H9 (cell line): ENCODE results near the gene RNU5B-1. TPM values are rescaled to one million over a fixed set of nuclear protein-coding genes. Genes with fewer than 3 reads are reported as not detected.

Experiments
- DNase-seq: peaks from one replicate; pipeline ENCODE4 v3.0.0-alpha.2; 2017
- H2AFZ ChIP-seq: one replicate; pipeline ENCODE4 v1.6.1; 2013; ENCODE audit warnings: mild to moderate bottlenecking, low read length, control low read depth, moderate library complexity
- H2AK5ac ChIP-seq: 2 replicates; pipeline ENCODE4 v1.6.1; 2013; ENCODE audit warnings: low read length, control low read depth, mixed read lengths; ENCODE audit not compliant: insufficient read length
- H2BK120ac ChIP-seq: one replicate; pipeline ENCODE4 v1.6.1; 2013; ENCODE audit warnings: low read depth, mild to moderate bottlenecking, low read length, control low read depth, inconsistent platforms; ENCODE audit not compliant: poor library complexity, severe bottlenecking
- H2BK12ac ChIP-seq: 2 replicates; pipeline ENCODE4 v1.6.1; 2013; ENCODE audit warnings: low read length, control low read depth, mixed read lengths, low read depth; ENCODE audit not compliant: insufficient read length
- H2BK15ac ChIP-seq: 2 replicates; pipeline ENCODE4 v1.6.1; 2013; ENCODE audit warnings: low read depth, low read length, control low read depth
- H2BK20ac ChIP-seq: one replicate; pipeline ENCODE4 v1.6.1; 2013; ENCODE audit warnings: low read depth, mild to moderate bottlenecking, low read length, control low read depth, inconsistent platforms; ENCODE audit not compliant: poor library complexity, severe bottlenecking
- H2BK5ac ChIP-seq: 2 replicates; pipeline ENCODE4 v1.6.1; 2013; ENCODE audit warnings: low read length, control low read depth, mixed read lengths; ENCODE audit not compliant: insufficient read length
- H3K14ac ChIP-seq: 2 replicates; pipeline ENCODE4 v1.6.1; 2013; ENCODE audit warnings: low read length, control low read depth; ENCODE audit not compliant: insufficient read depth
- H3K18ac ChIP-seq: 2 replicates; pipeline ENCODE4 v1.6.1; 2013; ENCODE audit warnings: low read depth, mild to moderate bottlenecking, mixed read lengths, low read length, control low read depth; ENCODE audit not compliant: insufficient read length
- H3K23ac ChIP-seq: 2 replicates; pipeline ENCODE4 v1.6.1; 2013; ENCODE audit warnings: low read length, control low read depth, mixed read lengths, low read depth; ENCODE audit not compliant: insufficient read length
- H3K23me2 ChIP-seq: 2 replicates; pipeline ENCODE4 v1.6.1; 2013; ENCODE audit warnings: low read depth, mild to moderate bottlenecking, mixed read lengths, low read length, control low read depth; ENCODE audit not compliant: insufficient read length, poor library complexity, severe bottlenecking
- H3K27ac ChIP-seq: 2 replicates; pipeline ENCODE4 v1.5.1; 2013; ENCODE audit warnings: low read length, control low read depth, mixed read lengths, low read depth; ENCODE audit not compliant: insufficient read length
- H3K27me3 ChIP-seq: 2 replicates; pipeline ENCODE4 v1.6.1; 2013; ENCODE audit warnings: low read length, control low read depth, inconsistent platforms; ENCODE audit not compliant: insufficient read depth
- H3K4ac ChIP-seq: 2 replicates; pipeline ENCODE4 v1.6.1; 2013; ENCODE audit warnings: low read depth, mild to moderate bottlenecking, control low read depth, inconsistent platforms, low read length, moderate library complexity
- H3K4me1 ChIP-seq: 2 replicates; pipeline ENCODE4 v1.6.1; 2013; ENCODE audit warnings: low read length, control low read depth, inconsistent platforms; ENCODE audit not compliant: insufficient read depth
- H3K4me2 ChIP-seq: 2 replicates; pipeline ENCODE4 v1.6.1; 2013; ENCODE audit warnings: low read length, control low read depth, mixed read lengths; ENCODE audit not compliant: insufficient read length, insufficient read depth
- H3K56ac ChIP-seq: 2 replicates; pipeline ENCODE4 v1.6.1; 2013; ENCODE audit warnings: low read depth, mild to moderate bottlenecking, mixed read lengths, low read length, control low read depth; ENCODE audit not compliant: insufficient read length
- H3K79me1 ChIP-seq: 2 replicates; pipeline ENCODE4 v1.6.1; 2013; ENCODE audit warnings: low read depth, mild to moderate bottlenecking, moderate library complexity, low read length, control low read depth, inconsistent platforms; ENCODE audit not compliant: insufficient read depth, poor library complexity, severe bottlenecking
- H3K79me2 ChIP-seq: 2 replicates; pipeline ENCODE4 v1.6.1; 2013; ENCODE audit warnings: low read length, control low read depth, inconsistent platforms; ENCODE audit not compliant: insufficient read depth
- H3K9ac ChIP-seq: 2 replicates; pipeline ENCODE4 v1.6.1; 2013; ENCODE audit warnings: low read length, control low read depth, mixed read lengths; ENCODE audit not compliant: insufficient read length; ENCODE audit errors: extremely low read depth
- H3K9me3 ChIP-seq: one replicate; pipeline ENCODE4 v1.6.1; 2013; ENCODE audit warnings: low read depth, low read length, inconsistent platforms; ENCODE audit not compliant: control insufficient read depth
- H3T11ph ChIP-seq: one replicate; pipeline ENCODE4 v1.6.1; 2013; ENCODE audit warnings: mild to moderate bottlenecking, low read length, control low read depth, inconsistent platforms
- H4K20me1 ChIP-seq: one replicate; pipeline ENCODE4 v1.6.1; 2013; ENCODE audit not compliant: control insufficient read depth, insufficient read length, insufficient read depth
- H4K5ac ChIP-seq: 2 replicates; pipeline ENCODE4 v1.6.1; 2013; ENCODE audit warnings: low read depth, mild to moderate bottlenecking, mixed read lengths, low read length, control low read depth; ENCODE audit not compliant: insufficient read length
- H4K8ac ChIP-seq: replicated peaks from 2 replicates; pipeline ENCODE4 v1.6.1; 2013; ENCODE audit warnings: low read length, control low read depth, mixed read lengths, low read depth; ENCODE audit not compliant: insufficient read length
- H4K91ac ChIP-seq: 2 replicates; pipeline ENCODE4 v1.6.1; 2013; ENCODE audit warnings: low read depth, mild to moderate bottlenecking, moderate library complexity, mixed read lengths, low read length, control low read depth; ENCODE audit not compliant: insufficient read length
- H3K27ac Mint-ChIP-seq, 3 experiments: 2 replicates in 2 of 3; 3 replicates in 1 of 3; pipeline ENCODE4 v1.8.0; 2020 to 2021; ENCODE audit warnings: mixed read lengths in 3 of 3, mild to moderate bottlenecking in 1 of 3, moderate library complexity in 1 of 3
- H3K27me3 Mint-ChIP-seq: 2 replicates; pipeline ENCODE4 v1.8.0; 2021; ENCODE audit warnings: low read depth, mild to moderate bottlenecking, moderate library complexity, mixed read lengths
- H3K36me3 Mint-ChIP-seq, 3 experiments: 2 replicates in 2 of 3; 3 replicates in 1 of 3; pipeline ENCODE4 v1.8.0; 2020 to 2021; ENCODE audit warnings: low read depth in 3 of 3, mixed read lengths in 3 of 3; ENCODE audit not compliant: insufficient read depth in 1 of 3
- H3K4me1 Mint-ChIP-seq, 2 experiments: 2 replicates each; pipeline ENCODE4 v1.8.0; 2020; ENCODE audit warnings: mixed read lengths in 2 of 2
- H3K4me3 Mint-ChIP-seq, 2 experiments: 2 replicates in 1 of 2; 3 replicates in 1 of 2; pipeline ENCODE4 v1.8.0; 2020 to 2021; ENCODE audit warnings: mild to moderate bottlenecking in 2 of 2, mixed read lengths in 2 of 2, moderate library complexity in 1 of 2
- H3K9me3 Mint-ChIP-seq, 2 experiments: 2 replicates in 1 of 2; 3 replicates in 1 of 2; pipeline ENCODE4 v1.8.0; 2020; ENCODE audit warnings: mild to moderate bottlenecking in 2 of 2, mixed read lengths in 2 of 2, moderate library complexity in 1 of 2
- WGBS: extraction: QIAGEN DNeasy Blood & Tissue Kit; methylation state at CpG from one replicate; pipeline ENCODE4 v1.1.7; 2013; ENCODE audit warnings: missing lambda C conversion rate, low lambda C conversion rate, mixed read lengths; ENCODE audit not compliant: insufficient read length; ENCODE audit errors: extremely low coverage; 5-methylcytosine and 5-hydroxymethylcytosine counted together
- total RNA-seq: library from RNA; stranded (reverse); gene quantifications from 2 replicates; pipeline ENCODE4 v1.2.1, GENCODE V29; 2021
- TF ChIP-seq, protein P1 (sequence below): fragments of 200-600 bp; sonication (generic); conservative IDR thresholded peaks from 3 replicates; pipeline ENCODE4 v1.8.0; 2021; ENCODE audit warnings: antibody characterized with exemption, mild to moderate bottlenecking

RNU5B-1 gene
- total RNA-seq, 1 experiment from 2014 or later: not detected

DNA sequence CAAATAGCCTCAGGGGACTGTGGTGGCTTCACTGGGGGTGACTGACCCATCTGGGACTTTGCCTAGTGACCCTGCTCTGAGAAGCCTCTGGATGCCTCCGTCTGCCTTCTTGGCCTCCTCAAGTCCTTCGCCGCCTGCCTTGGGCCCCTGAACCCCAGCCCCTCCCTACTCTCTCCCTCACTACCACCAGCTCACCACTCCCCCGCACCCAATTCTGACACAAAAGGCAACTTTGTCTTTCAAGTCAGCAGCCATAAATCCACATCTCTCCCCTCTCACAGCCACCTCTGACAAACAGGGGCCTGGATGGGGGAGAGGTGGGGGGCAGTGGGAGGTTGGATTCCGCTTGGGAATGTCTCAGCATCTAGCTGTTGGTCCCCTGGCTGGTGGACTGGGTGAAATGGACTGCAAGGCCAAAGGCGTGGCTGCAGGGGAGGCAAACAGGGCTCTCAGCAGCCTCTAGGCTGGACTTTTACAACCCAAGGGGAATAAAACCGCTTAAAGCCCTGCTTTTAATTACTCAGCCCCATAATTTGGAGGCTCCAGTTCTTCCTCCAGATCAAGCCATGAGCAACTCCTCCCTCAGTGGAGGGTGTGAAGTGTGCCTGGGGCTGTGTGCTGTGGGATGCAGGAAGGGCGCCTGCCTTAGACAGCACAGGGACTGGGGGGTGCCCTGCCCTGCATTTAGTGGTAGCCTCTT is 39.9 kb downstream of the RNU5B-1 start:
- H3K9me3 Mint-ChIP-seq: no peaks in the 10 kb centered on the region
- no peak overlapping the region for H2AFZ ChIP-seq
- no peaks in the 10 kb centered on the region for H3K9me3 ChIP-seq
- H3K23ac ChIP-seq: no peak overlapping the region
- no peak overlapping the region for H2BK20ac ChIP-seq
- H3K27me3 ChIP-seq: no peaks in the 10 kb centered on the region
- H3K27me3 Mint-ChIP-seq: peaks cover 3% of the 10 kb centered on the region; the same call in 1 of the 2 replicates
- H3K4me1 Mint-ChIP-seq: peaks cover 23 to 30% of the 10 kb centered on the region in 2 experiments
- H4K5ac ChIP-seq: no peak overlapping the region
- H4K91ac ChIP-seq: no peak overlapping the region
- DNase-seq: no peak
- H3K4me2 ChIP-seq: no peak overlapping the region
- H2BK120ac ChIP-seq: no peak overlapping the region
- no peak overlapping the region for H2AK5ac ChIP-seq
- H3K36me3 Mint-ChIP-seq: no peaks in the 10 kb centered on the region; a peak in 2 of 7 replicates
- no peak overlapping the region for H4K8ac ChIP-seq
- TF ChIP-seq, protein P1, sequence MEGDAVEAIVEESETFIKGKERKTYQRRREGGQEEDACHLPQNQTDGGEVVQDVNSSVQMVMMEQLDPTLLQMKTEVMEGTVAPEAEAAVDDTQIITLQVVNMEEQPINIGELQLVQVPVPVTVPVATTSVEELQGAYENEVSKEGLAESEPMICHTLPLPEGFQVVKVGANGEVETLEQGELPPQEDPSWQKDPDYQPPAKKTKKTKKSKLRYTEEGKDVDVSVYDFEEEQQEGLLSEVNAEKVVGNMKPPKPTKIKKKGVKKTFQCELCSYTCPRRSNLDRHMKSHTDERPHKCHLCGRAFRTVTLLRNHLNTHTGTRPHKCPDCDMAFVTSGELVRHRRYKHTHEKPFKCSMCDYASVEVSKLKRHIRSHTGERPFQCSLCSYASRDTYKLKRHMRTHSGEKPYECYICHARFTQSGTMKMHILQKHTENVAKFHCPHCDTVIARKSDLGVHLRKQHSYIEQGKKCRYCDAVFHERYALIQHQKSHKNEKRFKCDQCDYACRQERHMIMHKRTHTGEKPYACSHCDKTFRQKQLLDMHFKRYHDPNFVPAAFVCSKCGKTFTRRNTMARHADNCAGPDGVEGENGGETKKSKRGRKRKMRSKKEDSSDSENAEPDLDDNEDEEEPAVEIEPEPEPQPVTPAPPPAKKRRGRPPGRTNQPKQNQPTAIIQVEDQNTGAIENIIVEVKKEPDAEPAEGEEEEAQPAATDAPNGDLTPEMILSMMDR: no peak
- no peaks in the 10 kb centered on the region for H4K20me1 ChIP-seq
- no CpG with 5 or more reads among the region's 8 CpGs for WGBS
- H2BK12ac ChIP-seq: no peak overlapping the region
- H3K9ac ChIP-seq: no peak overlapping the region
- H3K4me3 Mint-ChIP-seq: no peak overlapping the region
- no peaks in the 10 kb centered on the region for H3K79me2 ChIP-seq
- no peak overlapping the region for H3K27ac ChIP-seq
- no peak overlapping the region for H3K14ac ChIP-seq
- H3K4me1 ChIP-seq: peaks cover 3% of the 10 kb centered on the region; the same call in 1 of the 2 replicates
- H3T11ph ChIP-seq: no peak overlapping the region
- no peak overlapping the region for H3K18ac ChIP-seq
- no peak overlapping the region for H3K27ac Mint-ChIP-seq
- H3K4ac ChIP-seq: no peak overlapping the region
- H3K23me2 ChIP-seq: no peaks in the 10 kb centered on the region
- no peak overlapping the region for H3K56ac ChIP-seq
- H2BK15ac ChIP-seq: no peak overlapping the region
- H3K79me1 ChIP-seq: no peaks in the 10 kb centered on the region
- no peak overlapping the region for H2BK5ac ChIP-seq
